ENCODE data around the gene FAM240A.

Gene FAM240A

DNA sequence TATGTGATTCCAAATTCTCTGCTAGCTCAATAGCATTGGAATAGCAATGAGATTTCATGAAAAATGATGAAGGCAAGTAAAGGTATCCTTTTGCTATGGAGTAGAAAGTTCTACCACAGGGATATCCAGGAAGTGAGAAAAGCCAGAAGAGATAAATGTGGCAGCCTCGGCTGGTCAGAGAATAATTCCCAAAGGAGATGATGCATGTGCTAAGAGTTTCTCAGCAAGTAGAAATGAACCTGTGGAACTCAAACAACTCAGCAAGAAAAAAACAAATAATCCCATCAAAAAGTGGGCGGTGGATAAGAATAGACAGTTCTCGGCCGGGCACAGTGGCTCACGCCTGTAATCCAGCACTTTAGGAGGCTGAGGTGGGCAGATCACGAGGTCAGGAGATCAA, 42.9 kb downstream of the FAM240A start:
- TF ChIP-seq, protein P1, sequence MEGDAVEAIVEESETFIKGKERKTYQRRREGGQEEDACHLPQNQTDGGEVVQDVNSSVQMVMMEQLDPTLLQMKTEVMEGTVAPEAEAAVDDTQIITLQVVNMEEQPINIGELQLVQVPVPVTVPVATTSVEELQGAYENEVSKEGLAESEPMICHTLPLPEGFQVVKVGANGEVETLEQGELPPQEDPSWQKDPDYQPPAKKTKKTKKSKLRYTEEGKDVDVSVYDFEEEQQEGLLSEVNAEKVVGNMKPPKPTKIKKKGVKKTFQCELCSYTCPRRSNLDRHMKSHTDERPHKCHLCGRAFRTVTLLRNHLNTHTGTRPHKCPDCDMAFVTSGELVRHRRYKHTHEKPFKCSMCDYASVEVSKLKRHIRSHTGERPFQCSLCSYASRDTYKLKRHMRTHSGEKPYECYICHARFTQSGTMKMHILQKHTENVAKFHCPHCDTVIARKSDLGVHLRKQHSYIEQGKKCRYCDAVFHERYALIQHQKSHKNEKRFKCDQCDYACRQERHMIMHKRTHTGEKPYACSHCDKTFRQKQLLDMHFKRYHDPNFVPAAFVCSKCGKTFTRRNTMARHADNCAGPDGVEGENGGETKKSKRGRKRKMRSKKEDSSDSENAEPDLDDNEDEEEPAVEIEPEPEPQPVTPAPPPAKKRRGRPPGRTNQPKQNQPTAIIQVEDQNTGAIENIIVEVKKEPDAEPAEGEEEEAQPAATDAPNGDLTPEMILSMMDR (IDR thresholded peaks at IDR 0.05; ENCODE audit: low read depth, low read length, missing control alignments): no peak
- no peak overlapping the region for H3K4me3 ChIP-seq (ENCODE audit: low read depth, low read length)
- no peak for DNase-seq (ENCODE audit: low read depth)

DNA sequence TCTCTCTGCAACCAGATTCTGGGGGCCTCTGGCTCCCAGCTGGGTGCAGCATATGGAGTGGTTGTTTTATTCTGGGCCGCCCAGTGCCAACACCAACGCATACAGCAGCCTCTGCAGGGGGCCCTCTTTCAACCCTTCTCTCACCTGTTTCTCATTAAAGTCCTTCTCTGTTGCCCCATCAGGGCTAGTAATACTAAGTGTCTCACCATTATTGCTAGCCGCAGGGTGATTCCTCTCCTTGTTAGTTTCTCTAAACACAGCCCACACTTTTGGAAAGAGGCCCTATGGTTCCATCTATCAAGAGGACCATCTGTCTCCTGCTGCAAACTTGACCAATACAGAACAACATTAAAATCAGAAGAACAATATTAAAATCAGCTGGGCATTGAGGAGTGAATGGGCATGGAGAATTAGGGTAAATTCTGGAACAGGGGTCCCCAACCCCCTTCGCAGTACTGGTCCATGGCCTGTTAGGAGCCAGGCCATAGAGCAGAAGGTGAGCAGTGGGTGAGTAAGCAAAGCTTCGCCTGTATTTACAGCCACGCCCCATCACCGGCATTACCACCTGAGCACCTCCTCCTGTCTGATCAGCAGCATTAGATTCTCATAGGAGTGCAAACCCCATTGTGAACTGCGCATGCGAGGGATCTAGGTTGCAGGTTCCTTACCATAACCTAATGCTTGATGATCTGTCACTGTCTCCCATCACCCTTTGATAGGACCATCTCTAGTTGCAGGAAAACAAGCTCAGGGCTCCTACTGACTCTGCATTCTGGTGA, 44.6 kb downstream of the FAM240A start:
- no peak for DNase-seq (ENCODE audit: low read depth)
- H3K4me3 ChIP-seq (ENCODE audit: low read depth, low read length): no peak overlapping the region
- TF ChIP-seq, protein P1 (IDR thresholded peaks at IDR 0.05; ENCODE audit: low read depth, low read length, missing control alignments): no peak

DNA sequence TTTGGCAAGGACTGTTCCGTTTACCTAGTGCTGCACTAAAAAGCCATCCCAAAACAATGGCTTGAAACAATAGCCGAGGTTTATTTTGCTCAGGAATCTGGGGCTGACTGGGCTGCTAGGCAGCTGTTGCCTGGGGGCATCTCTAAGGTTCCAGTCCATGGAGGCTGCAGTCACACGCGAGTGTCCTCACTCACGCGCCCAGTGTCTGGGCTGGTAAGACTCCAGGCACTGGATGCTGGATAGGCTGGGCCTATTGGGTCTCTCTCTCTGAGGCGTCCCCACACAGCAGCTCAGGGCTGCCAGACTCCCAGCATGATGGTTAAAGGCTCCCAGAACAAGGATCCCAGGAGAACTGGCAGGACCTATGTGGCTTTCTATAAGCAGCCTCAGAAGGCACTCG, 47.0 kb downstream of the FAM240A start:
- TF ChIP-seq, protein P1 (IDR thresholded peaks at IDR 0.05; ENCODE audit: low read depth, low read length, missing control alignments): no peak
- no peak overlapping the region for H3K4me3 ChIP-seq (ENCODE audit: low read depth, low read length)
- no peak for DNase-seq (ENCODE audit: low read depth)

DNA sequence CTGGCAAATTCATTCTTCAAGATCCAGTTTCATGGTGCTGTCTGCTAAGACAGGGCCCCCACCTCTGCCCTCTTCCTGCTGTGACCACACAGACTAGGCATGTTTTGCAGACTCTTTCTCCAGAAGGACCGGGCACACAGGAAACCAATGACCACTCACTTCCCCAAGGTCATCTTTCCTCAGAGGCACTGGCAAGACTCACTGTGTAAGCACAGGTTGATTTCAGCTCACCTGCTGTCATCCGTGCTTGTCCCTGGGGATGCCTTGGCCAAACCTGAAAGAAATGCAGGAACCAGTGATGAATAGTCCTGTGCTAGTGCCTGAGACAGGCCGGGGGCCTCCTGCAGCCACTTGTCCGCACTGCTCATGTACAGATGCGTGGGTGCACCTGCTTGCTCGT, 47.7 kb downstream of the FAM240A start:
- H3K4me3 ChIP-seq (ENCODE audit: low read depth, low read length): no peak overlapping the region
- DNase-seq (ENCODE audit: low read depth): no peak
- TF ChIP-seq, protein P1 (IDR thresholded peaks at IDR 0.05; ENCODE audit: low read depth, low read length, missing control alignments): no peak

DNA sequence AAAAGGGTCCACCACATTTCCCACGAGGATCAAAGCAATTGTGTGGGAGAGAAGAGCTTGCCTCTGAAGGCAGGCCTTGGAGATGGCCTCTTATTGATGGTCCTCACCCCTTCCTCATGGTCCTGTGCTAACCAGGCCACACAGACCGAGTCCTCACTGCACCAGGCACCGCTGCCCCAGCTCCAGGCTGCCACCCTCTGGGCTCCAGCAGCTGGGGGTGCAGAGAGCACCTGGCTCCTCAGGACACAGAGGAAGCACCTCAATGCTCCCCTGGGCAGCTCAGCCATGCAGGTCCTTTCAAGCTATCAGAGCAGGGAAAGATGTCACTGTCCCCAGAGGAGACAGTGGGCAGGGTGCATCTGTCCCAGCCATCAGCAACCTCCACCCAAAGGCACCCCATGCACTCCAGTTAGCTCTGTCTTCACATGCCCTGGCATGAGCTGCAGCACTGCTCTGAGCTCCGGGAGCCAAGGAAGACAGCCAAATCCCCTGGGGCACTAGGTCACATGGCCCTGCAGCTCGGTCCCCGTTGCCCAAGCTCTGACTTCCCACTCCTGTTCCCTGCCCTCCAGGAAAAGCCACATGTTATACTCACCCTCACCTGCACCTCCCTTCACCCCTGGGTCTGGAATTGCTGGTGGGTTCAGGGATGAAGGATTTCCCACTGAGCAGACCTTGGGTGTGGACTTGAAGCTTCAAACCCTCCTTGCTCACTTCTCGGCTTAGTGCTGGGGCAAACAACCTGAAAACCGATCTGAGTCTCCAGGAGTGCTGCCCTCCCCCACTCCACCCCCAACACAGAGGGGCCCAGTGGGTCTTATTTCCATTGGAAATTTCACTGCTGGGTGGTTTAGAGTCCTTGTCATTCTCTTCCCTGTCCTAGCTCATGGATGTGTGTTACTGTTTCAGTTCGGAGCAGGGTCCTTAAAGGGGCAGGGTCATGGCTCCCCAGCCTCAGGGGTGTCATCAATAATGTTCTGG, 48.5 kb downstream of the FAM240A start:
- H3K4me3 ChIP-seq (ENCODE audit: low read depth, low read length): no peak overlapping the region
- DNase-seq (ENCODE audit: low read depth): no peak
- TF ChIP-seq, protein P1 (IDR thresholded peaks at IDR 0.05; ENCODE audit: low read depth, low read length, missing control alignments): no peak

DNA sequence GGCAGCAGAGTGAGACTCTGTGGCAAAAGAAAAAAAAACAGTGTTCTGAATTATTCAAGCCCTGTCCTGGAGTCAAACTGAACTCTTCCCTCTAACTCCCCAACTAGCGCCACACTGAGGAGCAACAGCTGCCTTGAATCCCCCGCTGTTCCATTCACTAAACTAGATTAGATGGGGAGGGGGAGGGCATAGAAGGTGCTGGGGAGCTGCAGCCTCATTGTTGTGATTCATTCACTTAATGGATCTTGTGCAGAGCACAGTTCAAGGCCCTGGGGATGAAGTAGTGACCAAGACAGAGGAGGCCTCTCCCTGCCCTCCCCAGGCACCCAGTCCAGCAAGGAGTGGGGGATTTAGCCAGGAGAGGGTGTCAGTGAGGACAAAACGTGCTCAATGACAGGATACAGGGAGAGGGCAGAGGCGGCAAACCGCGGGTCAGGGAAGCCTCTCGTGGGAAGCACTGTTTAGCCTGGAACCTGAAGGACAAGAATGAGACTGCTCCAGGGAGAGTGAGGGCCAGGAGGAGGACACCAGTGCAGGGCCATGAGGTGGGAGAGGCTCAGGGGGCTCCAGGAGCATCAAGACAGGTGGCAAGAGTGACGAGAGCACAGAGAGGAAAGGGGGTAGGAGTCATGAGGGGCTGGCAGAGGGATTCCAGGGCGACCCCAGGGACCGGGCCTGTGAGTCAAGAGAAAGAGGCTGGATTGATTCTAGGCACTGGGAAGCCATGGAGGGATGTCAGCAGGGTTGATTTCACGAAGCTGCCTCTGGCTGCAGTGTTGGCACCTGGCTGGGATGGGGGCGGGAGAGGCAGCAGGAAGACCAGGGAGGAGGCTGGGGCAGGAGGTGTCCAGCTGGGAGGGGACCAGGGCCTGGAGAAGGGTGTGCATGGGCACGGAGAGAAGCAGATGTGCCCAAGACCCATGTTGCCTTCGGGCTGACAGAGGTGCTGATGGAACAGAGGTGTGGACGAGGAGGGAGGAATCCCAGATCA, 49.7 kb downstream of the FAM240A start:
- DNase-seq (ENCODE audit: low read depth): no peak
- TF ChIP-seq, protein P1 (IDR thresholded peaks at IDR 0.05; ENCODE audit: low read depth, low read length, missing control alignments): no peak

More for the DNA sequence above, 49.7 kb downstream of the FAM240A start:
- H3K4me3 ChIP-seq (ENCODE audit: low read depth, low read length): no peak overlapping the region

All from GM12864 (cell line).